Measurements from ENCODE around the gene CLDN18.

Gene CLDN18

GRCh38 chr3:138009476-138010272 is at the start of gene CLDN18:
TSS of gene CLDN18 (plus strand) at chr3:138010165. CDS start at chr3:138010226, 61 bp downstream.
- DNase-seq: no peak

GRCh38 chr3:137962251-137962650 is 47.7 kb upstream of the CLDN18 start:
- no peak for DNase-seq

GRCh38 chr3:137963463-137963862 is 46.5 kb upstream of the CLDN18 start:
- no peak for DNase-seq

- DNase-seq: peak; percentile 24
Measured at GRCh38 chr3:137970914-137971831, 38.8 kb upstream of the CLDN18 start.

- no peak for DNase-seq
Measured at GRCh38 chr3:137972396-137972795, 37.6 kb upstream of the CLDN18 start.

GRCh38 chr3:137978328-137978727 is 31.6 kb upstream of the CLDN18 start:
- DNase-seq: no peak

- DNase-seq: no peak
Measured at GRCh38 chr3:137987723-137988122, 22.2 kb upstream of the CLDN18 start.

- no peak for DNase-seq
Measured at GRCh38 chr3:137988152-137988551, 21.8 kb upstream of the CLDN18 start.

GRCh38 chr3:137988982-137989381 is 21.0 kb upstream of the CLDN18 start:
- DNase-seq: no peak

- no peak for DNase-seq
Measured at GRCh38 chr3:137990427-137990826, 19.5 kb upstream of the CLDN18 start.

GRCh38 chr3:137992592-137992991 is 17.4 kb upstream of the CLDN18 start:
- no peak for DNase-seq

GRCh38 chr3:137998121-137999042 is 11.6 kb upstream of the CLDN18 start:
- DNase-seq: no peak

GRCh38 chr3:138003069-138003468 is 6.9 kb upstream of the CLDN18 start:
- DNase-seq: no peak

- DNase-seq: no peak
Measured at GRCh38 chr3:138005627-138006026, 4.3 kb upstream of the CLDN18 start.

- no peak for DNase-seq
Measured at GRCh38 chr3:138007898-138008297, 2.1 kb upstream of the CLDN18 start.

- DNase-seq: no peak
Measured at GRCh38 chr3:138010273-138010590, 267 bp downstream of the CLDN18 start.

GRCh38 chr3:138011722-138012121 is 1.8 kb downstream of the CLDN18 start:
- DNase-seq: no peak

- no peak for DNase-seq
Measured at GRCh38 chr3:138012526-138012925, 2.6 kb downstream of the CLDN18 start.

- no peak for DNase-seq
Measured at GRCh38 chr3:138016065-138016464, 6.1 kb downstream of the CLDN18 start.

- no peak for DNase-seq
Measured at GRCh38 chr3:138019281-138020069, 9.5 kb downstream of the CLDN18 start.

- DNase-seq: no peak
Measured at GRCh38 chr3:138023754-138024153, 13.8 kb downstream of the CLDN18 start.

GRCh38 chr3:138025553-138025952 is 15.6 kb downstream of the CLDN18 start:
- DNase-seq: no peak
